Left ventricle myocardium inferior (tissue), 1 donor: Measurements from ENCODE around the gene TSPAN18. TPM values are rescaled to one million over a fixed set of nuclear protein-coding genes. Genes with fewer than 3 reads are reported as not detected.

Source experiments
- DNase-seq: peaks from one replicate; pipeline ENCODE4 v3.0.0-alpha.2; 2020
- H3K27ac ChIP-seq: fragments of 200-600 bp; replicated peaks from 2 replicates; pipeline ENCODE4 v1.8.0; 2021
- H3K27me3 ChIP-seq: fragments of 200-600 bp; 2 replicates; pipeline ENCODE4 v1.8.0; 2021; ENCODE audit warnings: low read depth
- H3K36me3 ChIP-seq: fragments of 200-600 bp; 2 replicates; pipeline ENCODE4 v1.8.0; 2021
- H3K4me1 ChIP-seq: fragments of 200-600 bp; 2 replicates; pipeline ENCODE4 v1.8.0; 2021
- H3K4me3 ChIP-seq: fragments of 200-600 bp; 2 replicates; pipeline ENCODE4 v1.8.0; 2021; ENCODE audit warnings: mild to moderate bottlenecking, moderate library complexity
- H3K9me3 ChIP-seq: fragments of 200-600 bp; replicated peaks from 2 replicates; pipeline ENCODE4 v1.8.0; 2021
- intact Hi-C: fragments of 100-400 bp; cut with micrococcal nuclease; formaldehyde crosslinking; loops from one replicate; pipeline ENCODE4 v1.11.0; 2022
- total RNA-seq: library from RNA; stranded (reverse); fragmentation: NEBNext Ultra II Directional; extraction: Animal tissue kit (Norgen Biotek cat#: 25700); gene quantifications from one replicate; pipeline ENCODE4 v1.2.1, GENCODE V29; 2021
- TF ChIP-seq, protein P1 (sequence below): fragments of 200-600 bp; IDR thresholded peaks from 2 replicates; pipeline ENCODE4 v1.8.0; 2021; ENCODE audit warnings: antibody characterized with exemption, mild to moderate bottlenecking, borderline replicate concordance
- donor health status: DM: no; HTN: yes; CAD: no; lungs with severe emphysema.

Gene TSPAN18
- total RNA-seq, 1 donor from 2014 or later: 129 TPM

DNA sequence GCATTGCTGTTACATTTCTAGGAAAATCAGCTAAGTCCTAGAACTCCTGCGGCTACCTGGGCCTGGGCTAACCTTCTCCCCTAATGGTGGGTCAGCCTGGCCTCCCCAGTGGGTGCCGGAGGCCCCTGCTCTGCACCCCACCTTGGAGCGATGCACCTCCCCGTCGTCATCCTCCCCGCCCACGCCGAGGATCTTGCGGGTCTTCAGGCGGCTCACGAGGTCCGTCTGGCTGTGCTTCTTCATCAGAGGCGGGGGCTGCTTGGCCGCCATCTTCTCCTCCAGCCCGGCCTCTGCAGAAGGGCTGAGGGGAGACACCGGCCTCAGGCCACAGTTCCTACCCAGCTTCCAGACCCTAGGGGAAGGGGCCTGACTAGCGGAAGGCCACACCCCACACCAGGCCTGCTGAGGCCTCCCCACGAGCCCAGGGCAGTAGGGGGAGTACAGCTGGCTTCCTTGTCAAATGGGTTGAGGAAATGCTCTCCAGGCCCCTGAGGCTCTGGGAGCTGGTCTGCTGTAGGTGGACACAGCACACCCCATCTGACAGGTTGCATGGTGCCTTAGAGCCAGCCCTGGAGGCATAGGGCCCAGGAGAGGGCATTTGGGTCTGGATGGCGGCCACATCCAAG is 211.4 kb downstream of the TSPAN18 start:
- no peak for DNase-seq
- intact Hi-C loops: no loop called here
- H3K4me1 ChIP-seq: peaks cover 68% of the 10 kb centered on the region
- H3K9me3 ChIP-seq: no peaks in the 10 kb centered on the region
- no peak overlapping the region for H3K27ac ChIP-seq
- H3K27me3 ChIP-seq: no peaks in the 10 kb centered on the region
- H3K4me3 ChIP-seq: no peak overlapping the region
- TF ChIP-seq, protein P1, sequence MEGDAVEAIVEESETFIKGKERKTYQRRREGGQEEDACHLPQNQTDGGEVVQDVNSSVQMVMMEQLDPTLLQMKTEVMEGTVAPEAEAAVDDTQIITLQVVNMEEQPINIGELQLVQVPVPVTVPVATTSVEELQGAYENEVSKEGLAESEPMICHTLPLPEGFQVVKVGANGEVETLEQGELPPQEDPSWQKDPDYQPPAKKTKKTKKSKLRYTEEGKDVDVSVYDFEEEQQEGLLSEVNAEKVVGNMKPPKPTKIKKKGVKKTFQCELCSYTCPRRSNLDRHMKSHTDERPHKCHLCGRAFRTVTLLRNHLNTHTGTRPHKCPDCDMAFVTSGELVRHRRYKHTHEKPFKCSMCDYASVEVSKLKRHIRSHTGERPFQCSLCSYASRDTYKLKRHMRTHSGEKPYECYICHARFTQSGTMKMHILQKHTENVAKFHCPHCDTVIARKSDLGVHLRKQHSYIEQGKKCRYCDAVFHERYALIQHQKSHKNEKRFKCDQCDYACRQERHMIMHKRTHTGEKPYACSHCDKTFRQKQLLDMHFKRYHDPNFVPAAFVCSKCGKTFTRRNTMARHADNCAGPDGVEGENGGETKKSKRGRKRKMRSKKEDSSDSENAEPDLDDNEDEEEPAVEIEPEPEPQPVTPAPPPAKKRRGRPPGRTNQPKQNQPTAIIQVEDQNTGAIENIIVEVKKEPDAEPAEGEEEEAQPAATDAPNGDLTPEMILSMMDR: no peak
- peaks cover 4% of the 10 kb centered on the region for H3K36me3 ChIP-seq

DNA sequence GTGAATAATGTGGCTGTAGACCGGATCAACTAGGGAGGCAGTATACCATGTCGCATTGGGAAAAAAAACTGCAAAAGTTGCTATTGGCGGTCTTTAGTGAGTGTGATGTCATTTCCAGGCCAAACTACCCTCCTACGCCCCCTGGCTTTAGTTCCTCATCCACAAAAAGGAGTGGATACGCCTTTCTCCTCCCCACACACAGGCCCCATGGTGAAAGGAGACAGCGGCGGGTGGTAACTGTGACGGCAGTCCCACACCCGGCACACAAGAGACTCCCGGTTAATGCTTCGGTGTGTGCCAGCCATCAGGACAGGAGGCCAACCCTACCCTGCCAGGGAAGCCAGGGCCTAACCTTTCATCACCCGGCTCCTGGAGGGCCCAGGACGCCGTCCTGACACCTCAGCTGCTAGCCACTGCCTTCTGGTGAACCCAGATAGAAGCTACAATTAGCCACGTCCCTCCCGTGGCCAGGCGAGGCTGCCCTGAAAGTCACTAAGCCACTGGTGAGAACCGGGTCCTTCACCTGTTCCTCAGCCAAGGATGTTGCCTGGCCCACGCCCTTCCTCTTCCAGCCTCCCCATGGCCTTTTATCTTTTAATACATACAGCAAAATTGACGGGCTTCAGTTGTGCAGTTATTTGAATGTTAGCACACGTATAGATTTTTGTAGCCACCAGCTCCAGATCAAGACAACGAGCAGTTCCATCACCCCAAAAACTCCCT is 213.1 kb downstream of the TSPAN18 start:
- peak; percentile 46 for DNase-seq
- H3K27ac ChIP-seq: peak overlapping the region; percentile 80
- peaks cover 4% of the 10 kb centered on the region for H3K36me3 ChIP-seq
- TF ChIP-seq, protein P1: peak; percentile 55
- H3K4me3 ChIP-seq: peak overlapping the region; percentile 27
- H3K4me1 ChIP-seq: peaks cover 85% of the 10 kb centered on the region
- no peaks in the 10 kb centered on the region for H3K27me3 ChIP-seq
- no peaks in the 10 kb centered on the region for H3K9me3 ChIP-seq
- intact Hi-C loops: no loop called here

DNA sequence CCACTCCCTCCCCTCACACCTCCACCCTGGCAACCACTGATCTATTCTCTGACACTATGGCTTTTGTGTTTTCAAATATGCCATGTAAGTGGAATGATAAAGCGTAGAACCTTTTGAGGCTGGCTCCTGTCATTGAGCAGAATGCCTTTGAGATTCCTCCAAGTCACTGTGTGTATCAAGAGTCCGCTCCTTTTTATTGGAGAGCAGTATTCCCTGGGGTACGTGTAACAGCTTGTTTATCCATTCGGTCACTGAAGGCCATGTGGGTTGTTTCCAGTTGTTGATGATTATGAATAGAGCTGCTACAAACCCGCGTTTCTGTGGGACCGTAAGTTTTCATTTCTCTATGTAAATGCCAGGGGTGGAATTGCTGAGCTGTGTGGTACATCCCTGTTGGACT is 213.6 kb downstream of the TSPAN18 start:
- TF ChIP-seq, protein P1: no peak
- Histone ChIP-seq H3K9me3 (no peaks in the 10 kb centered on the region), H3K4me3 (peak overlapping the region; percentile 33), H3K27ac (peak overlapping the region; percentile 80), H3K27me3 (no peaks in the 10 kb centered on the region), H3K4me1 (peaks cover 90% of the 10 kb centered on the region), H3K36me3 (peaks cover 4% of the 10 kb centered on the region)
- DNase-seq: no peak
- intact Hi-C loops: no loop called here

DNA sequence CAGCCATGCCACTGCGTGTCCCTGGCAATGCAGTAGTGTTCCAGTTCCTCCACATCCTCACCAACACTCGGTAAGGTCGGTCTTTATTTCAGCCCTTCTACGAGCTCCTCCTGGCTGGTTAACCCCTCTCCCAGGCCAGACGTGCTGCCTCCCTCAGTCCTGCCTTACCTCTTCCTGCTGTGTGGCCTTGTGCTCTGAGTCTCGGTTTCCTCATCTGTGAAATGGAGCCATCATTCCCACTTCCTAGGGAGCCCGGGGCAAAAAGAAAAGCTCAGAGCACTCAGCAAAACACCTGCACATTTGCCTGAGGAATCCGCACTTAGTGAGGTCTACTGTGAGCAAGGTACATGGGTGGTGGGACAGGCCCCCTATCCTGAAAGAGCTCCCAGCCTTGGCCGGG is 214.1 kb downstream of the TSPAN18 start:
- peak overlapping the region; percentile 80 for H3K27ac ChIP-seq
- H3K27me3 ChIP-seq: no peaks in the 10 kb centered on the region
- H3K9me3 ChIP-seq: no peaks in the 10 kb centered on the region
- intact Hi-C loops: no loop called here
- peaks cover 4% of the 10 kb centered on the region for H3K36me3 ChIP-seq
- H3K4me3 ChIP-seq: peak overlapping the region; percentile 33
- DNase-seq: no peak
- H3K4me1 ChIP-seq: peaks cover 95% of the 10 kb centered on the region
- TF ChIP-seq, protein P1: no peak

DNA sequence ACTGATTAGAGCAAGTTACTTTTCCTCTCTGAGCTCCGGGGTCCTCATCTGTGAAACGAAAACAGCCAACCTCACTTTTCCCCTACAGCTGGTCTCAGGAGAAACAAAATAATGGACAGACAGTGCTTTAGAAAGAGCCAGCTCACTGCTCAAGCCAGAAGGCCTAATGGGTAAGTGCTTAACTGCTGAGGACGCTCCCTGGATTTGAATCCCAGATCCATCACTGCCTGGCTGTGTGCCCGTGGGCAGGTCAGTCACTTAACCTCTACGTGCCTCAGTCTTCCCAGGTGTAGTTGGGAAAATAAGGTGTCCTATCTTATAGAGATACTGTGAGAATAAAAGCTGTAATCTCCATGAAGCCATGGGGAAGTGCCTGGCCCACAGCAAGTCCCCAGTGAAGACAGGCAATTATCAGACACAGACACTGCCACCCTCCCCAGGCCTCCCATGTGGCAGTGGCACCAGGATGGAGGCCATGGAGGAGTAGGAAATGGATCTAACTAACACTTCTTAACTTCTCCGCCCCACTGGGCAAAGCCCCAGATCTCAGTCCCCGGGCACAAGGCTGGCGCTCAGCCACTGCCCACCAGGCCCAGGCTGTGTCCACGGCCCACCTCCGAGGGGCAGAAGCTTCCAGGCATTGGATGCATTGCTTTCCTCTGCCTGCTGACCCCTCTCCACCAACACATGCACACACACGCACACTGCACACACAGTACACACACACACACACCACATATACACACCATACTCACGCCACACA is 214.7 kb downstream of the TSPAN18 start:
- no peaks in the 10 kb centered on the region for H3K9me3 ChIP-seq
- H3K4me1 ChIP-seq: peaks cover 97% of the 10 kb centered on the region
- peaks cover 4% of the 10 kb centered on the region for H3K36me3 ChIP-seq
- DNase-seq: no peak
- H3K27me3 ChIP-seq: no peaks in the 10 kb centered on the region
- H3K27ac ChIP-seq: peak overlapping the region; percentile 80
- TF ChIP-seq, protein P1: no peak
- peak overlapping the region; percentile 33 for H3K4me3 ChIP-seq
- intact Hi-C loops: no loop called here
